ENCODE data around the gene LMLN.
A peak's percentile ranks its signal among the peaks of the same experiment; 100 is the strongest.
"Not testable (repeated sequence)": the region's sequence is repeated elsewhere in the genome, so short reads cannot be mapped to it uniquely, and the experiment has no call there.

Gene LMLN

GRCh38 chr3:198079771-198080520 is 119.9 kb downstream of the LMLN start:
- DNase-seq (ENCODE audit: low read depth): peak; percentile 34

DNA sequence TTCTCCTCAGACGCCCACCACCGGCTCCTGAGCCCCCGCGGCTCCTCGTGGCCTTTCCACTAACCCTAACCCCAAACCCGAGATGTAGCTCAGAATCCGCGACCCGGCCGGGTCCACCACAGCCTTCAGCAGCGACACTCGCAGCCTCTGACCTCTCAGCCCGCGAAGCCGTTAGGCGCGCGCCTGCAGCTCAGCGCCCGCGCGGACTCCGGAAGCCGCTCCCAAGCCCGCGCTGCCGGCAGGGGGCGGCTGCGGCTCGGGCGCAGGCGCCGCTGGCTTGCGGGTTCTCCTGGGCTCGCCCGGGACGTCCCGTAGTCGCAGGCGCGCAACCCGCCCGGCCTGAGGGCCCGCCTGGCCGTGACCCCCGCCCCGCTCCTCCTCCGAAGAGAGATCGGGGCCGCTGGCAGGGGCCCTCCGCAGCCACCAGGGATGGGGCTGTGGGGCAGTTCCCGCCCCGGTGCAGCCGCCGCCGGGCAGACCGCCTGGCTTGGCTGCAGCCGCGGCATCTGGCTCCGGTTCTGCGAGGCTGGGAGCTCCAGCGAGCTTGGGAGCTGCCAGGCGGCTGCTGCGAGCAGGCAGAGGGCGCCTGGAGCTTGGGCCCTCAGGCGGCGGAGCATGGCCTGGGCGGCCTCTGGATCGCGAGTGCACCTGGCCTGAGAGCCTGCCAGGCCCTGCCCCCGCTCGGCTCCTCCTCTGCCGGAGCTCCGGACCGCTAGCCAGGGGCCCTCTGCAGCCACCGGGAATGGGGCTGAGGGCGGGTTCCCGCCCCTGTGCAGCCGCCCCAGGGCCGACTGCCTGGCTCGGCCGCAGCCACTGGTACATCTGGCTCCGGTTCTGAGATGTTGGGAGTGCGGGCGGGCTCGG is 120.7 kb downstream of the LMLN start:
- peak; percentile 71 for DNase-seq (ENCODE audit: low read depth)

GRCh38 chr3:198081421-198081844 is 121.4 kb downstream of the LMLN start:
- no peak for DNase-seq (ENCODE audit: low read depth)

DNA sequence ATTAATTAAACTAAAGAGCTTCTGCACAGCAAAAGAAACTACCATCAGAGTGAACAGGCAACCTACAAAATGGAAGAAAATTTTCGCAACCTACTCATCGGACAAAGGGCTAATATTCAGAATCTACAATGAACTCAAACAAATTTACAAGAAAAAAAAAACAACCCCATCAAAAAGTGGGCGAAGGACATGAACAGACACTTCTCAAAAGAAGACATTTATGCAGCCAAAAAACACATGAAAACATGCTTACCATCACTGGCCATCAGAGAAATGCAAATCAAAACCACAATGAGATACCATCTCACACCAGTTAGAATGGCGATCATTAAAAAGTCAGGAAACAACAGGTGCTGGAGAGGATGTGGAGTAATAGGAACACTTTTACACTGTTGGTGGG is 122.2 kb downstream of the LMLN start:
- not testable (repeated sequence) for DNase-seq (ENCODE audit: low read depth)

- no peak for DNase-seq (ENCODE audit: low read depth)
These were observed 128.5 kb downstream of the LMLN start for GRCh38 chr3:198088421-198088955.

GRCh38 chr3:198090795-198091332 is 130.8 kb downstream of the LMLN start:
- DNase-seq (ENCODE audit: low read depth): no peak

DNA sequence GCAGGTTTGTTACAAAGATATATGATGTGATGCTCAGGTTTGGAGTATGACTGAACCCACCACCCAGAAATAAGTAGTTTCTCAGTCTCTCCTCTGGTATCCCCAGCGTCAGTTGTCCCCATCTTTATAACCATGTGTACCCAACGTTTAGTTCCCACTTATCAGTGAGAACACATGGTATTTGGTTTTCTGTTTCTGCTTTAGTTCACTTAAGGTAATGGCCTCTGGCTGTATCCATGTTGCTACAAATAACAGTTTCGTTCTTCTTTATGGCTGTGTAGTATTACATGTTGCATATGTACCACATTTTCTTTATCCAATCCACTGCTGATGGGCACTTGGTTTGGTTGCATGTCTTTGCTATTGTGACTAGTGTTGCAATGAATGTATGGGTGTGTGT is 132.3 kb downstream of the LMLN start:
- no peak for DNase-seq (ENCODE audit: low read depth)

DNA sequence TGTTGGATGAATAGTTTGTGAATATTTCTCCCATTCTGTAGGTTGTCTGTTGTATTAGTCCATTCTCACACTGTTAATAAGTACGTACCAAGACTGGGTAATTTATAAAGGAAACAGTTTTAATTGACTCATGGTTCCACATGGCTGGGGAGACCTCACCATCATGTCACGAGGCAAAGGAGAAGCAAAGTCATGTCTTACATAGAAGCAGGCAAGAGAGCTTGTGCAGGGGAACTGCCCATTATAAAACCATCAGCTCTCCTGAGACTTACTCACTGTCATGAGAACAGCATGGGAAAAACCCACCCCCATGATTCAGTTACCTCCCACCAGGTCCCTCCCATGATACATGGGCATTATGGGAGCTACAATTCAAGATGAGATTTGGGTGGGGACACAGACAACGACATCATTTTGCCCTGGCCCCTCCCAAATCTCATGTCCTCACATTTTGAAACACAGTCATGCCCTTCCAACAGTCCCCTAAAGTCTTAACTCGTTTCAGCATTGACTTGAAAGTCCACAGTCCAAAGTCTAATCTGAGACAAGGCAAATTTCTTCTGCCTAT is 133.2 kb downstream of the LMLN start:
- no peak for DNase-seq (ENCODE audit: low read depth)

All from stimulated activated CD8-positive, alpha-beta memory T cell treated with anti-CD3 and anti-CD28 coated beads, Interleukin-12 subunit alpha, Interleukin-12 subunit beta, amount 100 ng/mL, for 4 hours (primary cell).